ENCODE data around the gene BBLN. TPM values are rescaled to one million over a fixed set of nuclear protein-coding genes. Genes with fewer than 3 reads are reported as not detected.
"Not testable (repeated sequence)": the region's sequence is repeated elsewhere in the genome, so short reads cannot be mapped to it uniquely, and the experiment has no call there.

The BBLN gene
- total RNA-seq, 1 donor from 2014 or later, result 406 TPM

DNA sequence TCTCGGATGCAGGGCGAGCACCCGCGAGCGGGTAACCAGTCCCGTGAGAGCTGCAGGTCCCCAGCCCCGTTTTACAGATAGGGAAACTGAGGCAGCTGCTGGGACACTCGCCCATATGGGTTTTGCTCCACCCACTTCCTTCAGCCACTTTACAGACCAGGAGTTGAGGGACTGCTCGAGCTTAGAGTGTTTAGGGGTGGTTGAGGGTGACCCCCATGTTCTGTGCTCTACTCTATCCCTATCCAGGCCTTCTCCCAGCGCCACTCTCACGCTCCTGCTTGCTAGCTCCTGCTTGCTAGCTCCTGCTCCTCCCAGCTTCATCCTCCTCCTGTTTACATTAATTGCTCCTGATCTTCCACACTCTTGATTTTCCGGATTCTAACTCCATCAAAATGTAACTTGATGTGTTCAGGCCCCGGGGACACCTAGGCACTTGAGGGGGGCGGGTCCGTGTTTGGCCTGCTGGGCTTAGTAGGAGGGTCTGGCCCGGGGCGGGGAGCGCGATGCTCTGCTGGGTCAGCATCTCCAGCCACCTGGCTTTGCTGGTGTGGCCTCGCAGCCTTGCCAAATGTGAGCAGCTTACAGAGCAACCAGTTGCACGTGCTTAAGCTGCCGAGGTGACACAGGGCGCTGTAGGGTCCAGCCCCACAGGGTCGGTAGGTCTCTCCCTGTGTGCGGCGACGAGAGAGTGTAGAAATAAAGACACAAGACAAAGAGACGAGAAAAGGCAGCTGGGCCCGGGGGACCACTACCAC, 31.1 kb upstream of the BBLN start:
- Histone ChIP-seq H3K27me3 (ENCODE audit: control insufficient read depth, insufficient read depth, low read length) (no peaks in the 10 kb centered on the region), H3K36me3 (ENCODE audit: control insufficient read depth, insufficient read depth, low read length) (no peaks in the 10 kb centered on the region), H3K4me3 (ENCODE audit: low read depth, low read length) (peak overlapping the region; percentile 80)
- no peak for DNase-seq (ENCODE audit: low read depth)
- no peak for TF ChIP-seq CTCF (IDR thresholded peaks at IDR 0.05; ENCODE audit: insufficient read depth, low read length, poor library complexity, severe bottlenecking)

GRCh38 chr9:128129976-128130590, 30.0 kb upstream of the BBLN start:
- not testable (repeated sequence) for H3K27me3 ChIP-seq (ENCODE audit: control insufficient read depth, insufficient read depth, low read length); DNase-seq (ENCODE audit: low read depth); H3K4me3 ChIP-seq (ENCODE audit: low read depth, low read length); H3K36me3 ChIP-seq (ENCODE audit: control insufficient read depth, insufficient read depth, low read length)

DNA sequence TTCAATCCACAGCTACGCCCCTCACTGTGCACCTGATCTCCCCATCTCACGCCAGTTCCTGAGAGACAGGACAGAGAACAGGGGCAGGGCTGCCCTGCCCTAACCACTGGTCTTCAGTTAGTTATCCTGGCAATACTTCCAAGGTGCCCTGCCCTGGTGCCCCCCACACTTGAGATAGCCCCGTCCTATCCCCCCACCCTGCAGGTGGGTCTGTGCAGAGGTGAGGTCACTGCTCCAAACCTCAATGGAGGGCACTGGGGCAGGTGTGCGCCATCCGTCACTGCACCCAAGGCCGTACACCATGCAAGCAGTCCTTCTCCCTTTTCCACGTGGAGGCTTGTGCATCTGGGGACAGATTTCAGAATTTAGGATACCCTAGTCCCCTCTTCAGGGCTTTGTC, 29.4 kb upstream of the BBLN start:
- not testable (repeated sequence) for H3K4me3 ChIP-seq (ENCODE audit: low read depth, low read length); H3K36me3 ChIP-seq (ENCODE audit: control insufficient read depth, insufficient read depth, low read length); H3K27me3 ChIP-seq (ENCODE audit: control insufficient read depth, insufficient read depth, low read length); DNase-seq (ENCODE audit: low read depth)

- not testable (repeated sequence) for H3K27me3 ChIP-seq (ENCODE audit: control insufficient read depth, insufficient read depth, low read length); H3K36me3 ChIP-seq (ENCODE audit: control insufficient read depth, insufficient read depth, low read length); DNase-seq (ENCODE audit: low read depth); H3K4me3 ChIP-seq (ENCODE audit: low read depth, low read length)
Measured at GRCh38 chr9:128131346-128131745, 28.7 kb upstream of the BBLN start.

GRCh38 chr9:128132139-128132538, 27.9 kb upstream of the BBLN start:
- H3K36me3 ChIP-seq (ENCODE audit: control insufficient read depth, insufficient read depth, low read length); DNase-seq (ENCODE audit: low read depth); H3K27me3 ChIP-seq (ENCODE audit: control insufficient read depth, insufficient read depth, low read length); H3K4me3 ChIP-seq (ENCODE audit: low read depth, low read length): not testable (repeated sequence)

GRCh38 chr9:128135561-128135960, 24.5 kb upstream of the BBLN start:
- H3K27me3 ChIP-seq (ENCODE audit: control insufficient read depth, insufficient read depth, low read length), result peaks cover 10% of the 10 kb centered on the region
- H3K4me3 ChIP-seq (ENCODE audit: low read depth, low read length); DNase-seq (ENCODE audit: low read depth); H3K36me3 ChIP-seq (ENCODE audit: control insufficient read depth, insufficient read depth, low read length): not testable (repeated sequence)

- Histone ChIP-seq H3K36me3 (ENCODE audit: control insufficient read depth, insufficient read depth, low read length) (no peaks in the 10 kb centered on the region), H3K4me3 (ENCODE audit: low read depth, low read length) (no peak overlapping the region), H3K27me3 (ENCODE audit: control insufficient read depth, insufficient read depth, low read length) (peaks cover 10% of the 10 kb centered on the region)
- no peak for TF ChIP-seq CTCF (IDR thresholded peaks at IDR 0.05; ENCODE audit: insufficient read depth, low read length, poor library complexity, severe bottlenecking)
- DNase-seq (ENCODE audit: low read depth), result peak; percentile 81
Measured at GRCh38 chr9:128136816-128137793, 23.0 kb upstream of the BBLN start.

DNA sequence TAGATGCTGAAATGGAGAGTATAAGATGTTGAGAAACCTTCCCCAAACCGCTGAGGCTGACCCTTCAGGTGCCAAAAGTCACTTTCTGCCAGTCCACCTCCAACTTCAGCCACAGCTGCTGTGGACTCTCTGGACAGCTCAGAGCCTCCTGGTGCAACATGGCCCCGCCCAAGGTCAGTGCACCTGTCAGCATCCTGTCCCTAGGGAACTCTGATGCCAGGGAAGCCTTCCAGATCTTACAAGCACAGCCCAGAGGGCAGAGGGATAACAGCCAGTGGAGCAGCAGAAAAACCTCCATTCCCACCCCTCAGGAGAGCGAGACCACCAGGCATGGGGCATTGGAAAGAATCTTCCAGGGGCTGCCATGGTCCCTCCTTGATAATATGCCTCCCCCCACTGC, 22.1 kb upstream of the BBLN start:
- no peak for DNase-seq (ENCODE audit: low read depth)
- Histone ChIP-seq H3K36me3 (ENCODE audit: control insufficient read depth, insufficient read depth, low read length) (no peaks in the 10 kb centered on the region), H3K4me3 (ENCODE audit: low read depth, low read length) (no peak overlapping the region), H3K27me3 (ENCODE audit: control insufficient read depth, insufficient read depth, low read length) (peaks cover 10% of the 10 kb centered on the region)
- no peak for TF ChIP-seq CTCF (IDR thresholded peaks at IDR 0.05; ENCODE audit: insufficient read depth, low read length, poor library complexity, severe bottlenecking)

Measured in kidney epithelial cell (primary cell).